ENCODE results near the gene PMF1.

The PMF1 gene

DNA sequence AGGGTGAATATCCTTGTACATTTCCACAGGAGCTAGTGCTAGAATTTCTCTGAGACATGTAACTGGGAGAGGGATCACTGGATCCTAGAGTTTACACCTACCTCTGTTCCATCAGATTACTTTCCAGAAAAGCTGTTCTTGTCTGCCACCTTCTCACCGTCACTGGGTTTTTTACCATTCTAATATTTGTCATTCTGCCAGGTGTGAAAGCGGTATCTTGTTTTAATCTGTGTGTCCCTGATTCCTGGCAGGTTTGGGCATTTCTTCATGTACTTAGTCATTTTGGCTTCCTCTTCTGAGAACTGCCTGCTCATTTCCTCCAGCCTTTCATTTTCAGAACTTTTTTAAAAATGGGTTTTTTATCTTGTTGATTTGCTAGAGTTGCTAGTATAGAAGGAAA, 5.1 kb downstream of the PMF1 start:
- no peak for TF ChIP-seq FOXP2 (optimal IDR thresholded peaks at IDR 0.05; ENCODE audit: borderline replicate concordance, extremely low read depth, extremely low read length, insufficient read depth)
- TF ChIP-seq, protein P1, sequence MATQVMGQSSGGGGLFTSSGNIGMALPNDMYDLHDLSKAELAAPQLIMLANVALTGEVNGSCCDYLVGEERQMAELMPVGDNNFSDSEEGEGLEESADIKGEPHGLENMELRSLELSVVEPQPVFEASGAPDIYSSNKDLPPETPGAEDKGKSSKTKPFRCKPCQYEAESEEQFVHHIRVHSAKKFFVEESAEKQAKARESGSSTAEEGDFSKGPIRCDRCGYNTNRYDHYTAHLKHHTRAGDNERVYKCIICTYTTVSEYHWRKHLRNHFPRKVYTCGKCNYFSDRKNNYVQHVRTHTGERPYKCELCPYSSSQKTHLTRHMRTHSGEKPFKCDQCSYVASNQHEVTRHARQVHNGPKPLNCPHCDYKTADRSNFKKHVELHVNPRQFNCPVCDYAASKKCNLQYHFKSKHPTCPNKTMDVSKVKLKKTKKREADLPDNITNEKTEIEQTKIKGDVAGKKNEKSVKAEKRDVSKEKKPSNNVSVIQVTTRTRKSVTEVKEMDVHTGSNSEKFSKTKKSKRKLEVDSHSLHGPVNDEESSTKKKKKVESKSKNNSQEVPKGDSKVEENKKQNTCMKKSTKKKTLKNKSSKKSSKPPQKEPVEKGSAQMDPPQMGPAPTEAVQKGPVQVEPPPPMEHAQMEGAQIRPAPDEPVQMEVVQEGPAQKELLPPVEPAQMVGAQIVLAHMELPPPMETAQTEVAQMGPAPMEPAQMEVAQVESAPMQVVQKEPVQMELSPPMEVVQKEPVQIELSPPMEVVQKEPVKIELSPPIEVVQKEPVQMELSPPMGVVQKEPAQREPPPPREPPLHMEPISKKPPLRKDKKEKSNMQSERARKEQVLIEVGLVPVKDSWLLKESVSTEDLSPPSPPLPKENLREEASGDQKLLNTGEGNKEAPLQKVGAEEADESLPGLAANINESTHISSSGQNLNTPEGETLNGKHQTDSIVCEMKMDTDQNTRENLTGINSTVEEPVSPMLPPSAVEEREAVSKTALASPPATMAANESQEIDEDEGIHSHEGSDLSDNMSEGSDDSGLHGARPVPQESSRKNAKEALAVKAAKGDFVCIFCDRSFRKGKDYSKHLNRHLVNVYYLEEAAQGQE (IDR thresholded peaks at IDR 0.05; ENCODE audit: insufficient read depth in 1 of 2, low read depth in 2 of 2, low read length in 2 of 2) = no peak
- TF ChIP-seq SIN3A (IDR thresholded peaks at IDR 0.05; ENCODE audit: borderline replicate concordance, insufficient read depth, low read length) = no peak
- no peak for TF ChIP-seq TAF1 (IDR thresholded peaks at IDR 0.05; ENCODE audit: borderline replicate concordance, insufficient read depth, low read length)

DNA sequence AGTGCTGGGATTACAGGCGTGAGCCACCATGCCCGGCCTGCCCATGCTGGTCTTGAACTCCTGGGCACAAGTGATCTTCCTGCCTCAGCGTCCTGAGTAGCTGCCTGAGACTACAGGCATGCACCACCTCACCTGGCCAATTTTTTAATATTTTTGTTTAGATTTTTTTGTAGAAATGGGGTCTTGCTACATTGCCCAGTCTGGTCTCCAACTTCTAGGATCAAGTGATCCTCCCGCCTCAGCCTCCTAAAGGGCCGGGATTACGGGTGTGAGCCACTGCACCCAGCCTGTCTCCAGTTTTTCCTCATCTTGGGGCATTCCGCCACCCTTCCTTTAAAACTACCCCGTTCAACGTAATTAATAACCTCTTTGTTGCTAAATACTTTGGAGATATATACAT, 7.4 kb downstream of the PMF1 start:
- TF ChIP-seq SIN3A (IDR thresholded peaks at IDR 0.05; ENCODE audit: borderline replicate concordance, insufficient read depth, low read length) (no peak), TAF1 (IDR thresholded peaks at IDR 0.05; ENCODE audit: borderline replicate concordance, insufficient read depth, low read length) (no peak), FOXP2 (optimal IDR thresholded peaks at IDR 0.05; ENCODE audit: borderline replicate concordance, extremely low read depth, extremely low read length, insufficient read depth) (no peak), POLR2AphosphoS5 (IDR thresholded peaks at IDR 0.05; ENCODE audit: low read depth, low read length) (no peak)
- TF ChIP-seq, protein P1 (IDR thresholded peaks at IDR 0.05; ENCODE audit: insufficient read depth in 1 of 2, low read depth in 2 of 2, low read length in 2 of 2) = no peak

DNA sequence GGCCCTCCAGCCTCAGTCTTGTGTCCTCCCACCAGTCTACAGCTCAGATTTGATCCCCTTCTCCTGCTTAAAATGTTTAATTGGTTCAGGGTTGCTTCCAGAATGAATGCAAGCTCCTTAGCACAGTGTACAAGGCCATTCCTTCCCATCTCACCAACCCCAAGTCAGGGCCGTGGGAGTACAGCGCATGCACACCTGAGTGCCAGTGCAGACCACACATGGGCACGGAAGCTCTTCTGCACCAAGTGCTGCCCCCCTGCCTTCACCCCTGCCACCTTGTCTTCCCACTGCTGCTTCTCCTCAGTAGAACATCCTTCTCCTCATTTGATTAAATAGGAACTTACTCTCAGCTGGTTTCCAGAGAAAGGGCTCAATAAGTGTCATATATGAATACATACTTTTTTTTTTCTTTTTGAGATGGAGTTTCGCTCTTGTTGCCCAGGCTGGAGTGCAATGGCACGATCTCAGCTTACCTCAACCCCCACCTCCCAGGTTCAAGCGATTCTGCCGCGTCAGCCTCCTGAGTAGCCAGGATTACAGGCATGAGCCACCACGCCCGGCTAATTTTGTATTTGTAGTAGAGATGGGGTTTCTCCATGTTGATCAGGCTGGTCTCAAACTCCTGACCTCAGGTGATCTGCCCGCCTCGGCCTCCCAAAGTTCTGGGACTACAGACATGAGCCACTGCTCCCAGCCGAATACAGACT, 9.3 kb downstream of the PMF1 start:
- TF ChIP-seq POLR2AphosphoS5 (IDR thresholded peaks at IDR 0.05; ENCODE audit: low read depth, low read length) (no peak), SIN3A (IDR thresholded peaks at IDR 0.05; ENCODE audit: borderline replicate concordance, insufficient read depth, low read length) (no peak), FOXP2 (optimal IDR thresholded peaks at IDR 0.05; ENCODE audit: borderline replicate concordance, extremely low read depth, extremely low read length, insufficient read depth) (no peak), TAF1 (IDR thresholded peaks at IDR 0.05; ENCODE audit: borderline replicate concordance, insufficient read depth, low read length) (no peak)
- TF ChIP-seq, protein P1 (IDR thresholded peaks at IDR 0.05; ENCODE audit: insufficient read depth in 1 of 2, low read depth in 2 of 2, low read length in 2 of 2) = no peak

DNA sequence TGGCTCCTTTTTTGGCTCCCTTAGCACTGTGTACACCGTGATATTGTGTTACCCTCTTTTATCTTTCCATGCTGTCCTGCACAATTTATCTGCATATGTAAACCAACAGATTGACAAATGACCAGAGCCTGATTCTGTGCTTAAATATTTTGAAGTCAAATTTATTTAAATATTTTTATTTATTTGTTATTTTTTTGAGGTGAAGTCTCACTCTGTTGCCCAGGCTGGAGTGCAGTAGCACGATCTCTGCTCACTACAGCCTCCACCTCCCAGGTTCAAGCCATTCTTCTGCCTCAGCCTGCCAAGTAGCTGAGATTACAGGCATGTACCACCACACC, 12.8 kb downstream of the PMF1 start:
- TF ChIP-seq FOXP2 (optimal IDR thresholded peaks at IDR 0.05; ENCODE audit: borderline replicate concordance, extremely low read depth, extremely low read length, insufficient read depth) = no peak
- TF ChIP-seq SIN3A (IDR thresholded peaks at IDR 0.05; ENCODE audit: borderline replicate concordance, insufficient read depth, low read length) = no peak
- no peak for TF ChIP-seq TAF1 (IDR thresholded peaks at IDR 0.05; ENCODE audit: borderline replicate concordance, insufficient read depth, low read length)
- TF ChIP-seq POLR2AphosphoS5 (IDR thresholded peaks at IDR 0.05; ENCODE audit: low read depth, low read length) = no peak
- TF ChIP-seq, protein P1 (IDR thresholded peaks at IDR 0.05; ENCODE audit: insufficient read depth in 1 of 2, low read depth in 2 of 2, low read length in 2 of 2) = no peak

All from PFSK-1 (cell line).